ENCODE measurements around the gene TPP1. TPM values are rescaled to one million over a fixed set of nuclear protein-coding genes. Genes with fewer than 3 reads are reported as not detected.

Gene TPP1
- total and polyA plus RNA-seq, 2 of the 13 experiments (the other 11 are each of a cell fraction or from before 2014, with no cell fraction given) = 13.9 to 74.6 TPM

DNA sequence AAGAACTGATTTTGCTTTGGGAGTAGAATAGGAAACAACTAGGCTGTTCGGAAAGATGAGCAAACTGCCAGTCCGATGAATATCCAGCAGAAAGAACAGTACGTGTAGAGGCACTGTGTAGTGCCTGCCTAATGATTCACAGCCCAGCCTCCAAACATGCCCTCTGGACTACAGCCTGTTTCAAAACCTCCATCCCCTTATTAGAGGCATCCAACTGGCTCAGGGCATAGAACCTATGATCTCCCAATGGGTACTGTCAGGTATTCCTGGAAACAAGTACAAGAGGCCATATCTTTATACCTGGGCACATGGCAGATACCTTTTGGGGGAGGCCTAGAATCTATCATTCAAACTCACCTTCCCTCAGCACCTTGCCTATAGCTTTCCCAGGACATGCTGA is 20.7 kb downstream of the TPP1 start (continued):
- TF ChIP-seq, protein P1, sequence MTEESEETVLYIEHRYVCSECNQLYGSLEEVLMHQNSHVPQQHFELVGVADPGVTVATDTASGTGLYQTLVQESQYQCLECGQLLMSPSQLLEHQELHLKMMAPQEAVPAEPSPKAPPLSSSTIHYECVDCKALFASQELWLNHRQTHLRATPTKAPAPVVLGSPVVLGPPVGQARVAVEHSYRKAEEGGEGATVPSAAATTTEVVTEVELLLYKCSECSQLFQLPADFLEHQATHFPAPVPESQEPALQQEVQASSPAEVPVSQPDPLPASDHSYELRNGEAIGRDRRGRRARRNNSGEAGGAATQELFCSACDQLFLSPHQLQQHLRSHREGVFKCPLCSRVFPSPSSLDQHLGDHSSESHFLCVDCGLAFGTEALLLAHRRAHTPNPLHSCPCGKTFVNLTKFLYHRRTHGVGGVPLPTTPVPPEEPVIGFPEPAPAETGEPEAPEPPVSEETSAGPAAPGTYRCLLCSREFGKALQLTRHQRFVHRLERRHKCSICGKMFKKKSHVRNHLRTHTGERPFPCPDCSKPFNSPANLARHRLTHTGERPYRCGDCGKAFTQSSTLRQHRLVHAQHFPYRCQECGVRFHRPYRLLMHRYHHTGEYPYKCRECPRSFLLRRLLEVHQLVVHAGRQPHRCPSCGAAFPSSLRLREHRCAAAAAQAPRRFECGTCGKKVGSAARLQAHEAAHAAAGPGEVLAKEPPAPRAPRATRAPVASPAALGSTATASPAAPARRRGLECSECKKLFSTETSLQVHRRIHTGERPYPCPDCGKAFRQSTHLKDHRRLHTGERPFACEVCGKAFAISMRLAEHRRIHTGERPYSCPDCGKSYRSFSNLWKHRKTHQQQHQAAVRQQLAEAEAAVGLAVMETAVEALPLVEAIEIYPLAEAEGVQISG (CRISPR knock-in tag; IDR thresholded peaks at IDR 0.05) = peak; percentile 80
- TF ChIP-seq ZNF792 (CRISPR knock-in tag; IDR thresholded peaks at IDR 0.05) = 0 out of 2 replicates have a peak, but pooled peaks have one; percentile 24
- TF ChIP-seq, protein P2, sequence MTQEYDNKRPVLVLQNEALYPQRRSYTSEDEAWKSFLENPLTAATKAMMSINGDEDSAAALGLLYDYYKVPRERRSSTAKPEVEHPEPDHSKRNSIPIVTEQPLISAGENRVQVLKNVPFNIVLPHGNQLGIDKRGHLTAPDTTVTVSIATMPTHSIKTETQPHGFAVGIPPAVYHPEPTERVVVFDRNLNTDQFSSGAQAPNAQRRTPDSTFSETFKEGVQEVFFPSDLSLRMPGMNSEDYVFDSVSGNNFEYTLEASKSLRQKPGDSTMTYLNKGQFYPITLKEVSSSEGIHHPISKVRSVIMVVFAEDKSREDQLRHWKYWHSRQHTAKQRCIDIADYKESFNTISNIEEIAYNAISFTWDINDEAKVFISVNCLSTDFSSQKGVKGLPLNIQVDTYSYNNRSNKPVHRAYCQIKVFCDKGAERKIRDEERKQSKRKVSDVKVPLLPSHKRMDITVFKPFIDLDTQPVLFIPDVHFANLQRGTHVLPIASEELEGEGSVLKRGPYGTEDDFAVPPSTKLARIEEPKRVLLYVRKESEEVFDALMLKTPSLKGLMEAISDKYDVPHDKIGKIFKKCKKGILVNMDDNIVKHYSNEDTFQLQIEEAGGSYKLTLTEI (CRISPR knock-in tag; conservative IDR thresholded peaks at IDR 0.05) = no peak
- no peak for TF ChIP-seq ZNF570 (CRISPR knock-in tag; IDR thresholded peaks at IDR 0.05; ENCODE audit: borderline replicate concordance)
- no peak for TF ChIP-seq HMGA1 (CRISPR knock-in tag; conservative IDR thresholded peaks at IDR 0.05)
- TF ChIP-seq ZNF790 (CRISPR knock-in tag; IDR thresholded peaks at IDR 0.05; ENCODE audit: borderline replicate concordance) = no peak
- TF ChIP-seq, protein P3, sequence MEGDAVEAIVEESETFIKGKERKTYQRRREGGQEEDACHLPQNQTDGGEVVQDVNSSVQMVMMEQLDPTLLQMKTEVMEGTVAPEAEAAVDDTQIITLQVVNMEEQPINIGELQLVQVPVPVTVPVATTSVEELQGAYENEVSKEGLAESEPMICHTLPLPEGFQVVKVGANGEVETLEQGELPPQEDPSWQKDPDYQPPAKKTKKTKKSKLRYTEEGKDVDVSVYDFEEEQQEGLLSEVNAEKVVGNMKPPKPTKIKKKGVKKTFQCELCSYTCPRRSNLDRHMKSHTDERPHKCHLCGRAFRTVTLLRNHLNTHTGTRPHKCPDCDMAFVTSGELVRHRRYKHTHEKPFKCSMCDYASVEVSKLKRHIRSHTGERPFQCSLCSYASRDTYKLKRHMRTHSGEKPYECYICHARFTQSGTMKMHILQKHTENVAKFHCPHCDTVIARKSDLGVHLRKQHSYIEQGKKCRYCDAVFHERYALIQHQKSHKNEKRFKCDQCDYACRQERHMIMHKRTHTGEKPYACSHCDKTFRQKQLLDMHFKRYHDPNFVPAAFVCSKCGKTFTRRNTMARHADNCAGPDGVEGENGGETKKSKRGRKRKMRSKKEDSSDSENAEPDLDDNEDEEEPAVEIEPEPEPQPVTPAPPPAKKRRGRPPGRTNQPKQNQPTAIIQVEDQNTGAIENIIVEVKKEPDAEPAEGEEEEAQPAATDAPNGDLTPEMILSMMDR (CRISPR knock-in tag; IDR thresholded peaks at IDR 0.05) = 0 out of 2 replicates have a peak, but pooled peaks have one; percentile 6
- no peak for TF ChIP-seq LCORL (IDR thresholded peaks at IDR 0.05)
- TF ChIP-seq LCORL (CRISPR knock-in tag; IDR thresholded peaks at IDR 0.05) = peak; percentile 31; the same call in 1 of the 2 replicates
- TF ChIP-seq, protein P4, sequence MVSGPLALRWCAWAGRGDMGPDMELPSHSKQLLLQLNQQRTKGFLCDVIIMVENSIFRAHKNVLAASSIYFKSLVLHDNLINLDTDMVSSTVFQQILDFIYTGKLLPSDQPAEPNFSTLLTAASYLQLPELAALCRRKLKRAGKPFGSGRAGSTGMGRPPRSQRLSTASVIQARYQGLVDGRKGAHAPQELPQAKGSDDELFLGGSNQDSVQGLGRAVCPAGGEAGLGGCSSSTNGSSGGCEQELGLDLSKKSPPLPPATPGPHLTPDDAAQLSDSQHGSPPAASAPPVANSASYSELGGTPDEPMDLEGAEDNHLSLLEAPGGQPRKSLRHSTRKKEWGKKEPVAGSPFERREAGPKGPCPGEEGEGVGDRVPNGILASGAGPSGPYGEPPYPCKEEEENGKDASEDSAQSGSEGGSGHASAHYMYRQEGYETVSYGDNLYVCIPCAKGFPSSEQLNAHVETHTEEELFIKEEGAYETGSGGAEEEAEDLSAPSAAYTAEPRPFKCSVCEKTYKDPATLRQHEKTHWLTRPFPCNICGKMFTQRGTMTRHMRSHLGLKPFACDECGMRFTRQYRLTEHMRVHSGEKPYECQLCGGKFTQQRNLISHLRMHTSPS (CRISPR knock-in tag; IDR thresholded peaks at IDR 0.05; ENCODE audit: low read depth) = 0 out of 2 replicates have a peak, but pooled peaks have one; percentile 2
- peak; percentile 17; the same call in 1 of the 2 replicates for TF ChIP-seq SALL1 (CRISPR knock-in tag; IDR thresholded peaks at IDR 0.05)
- peak; percentile 76 for TF ChIP-seq FOSL2 (CRISPR knock-in tag; IDR thresholded peaks at IDR 0.05)
- TF ChIP-seq SSRP1 (CRISPR knock-in tag; IDR thresholded peaks at IDR 0.05) = 0 out of 2 replicates have a peak, but pooled peaks have one; percentile 55
- TF ChIP-seq ZNF430 (CRISPR knock-in tag; IDR thresholded peaks at IDR 0.05) = no peak
- no peak for TF ChIP-seq NFYC (CRISPR knock-in tag; IDR thresholded peaks at IDR 0.05)
- TF ChIP-seq, protein P5, sequence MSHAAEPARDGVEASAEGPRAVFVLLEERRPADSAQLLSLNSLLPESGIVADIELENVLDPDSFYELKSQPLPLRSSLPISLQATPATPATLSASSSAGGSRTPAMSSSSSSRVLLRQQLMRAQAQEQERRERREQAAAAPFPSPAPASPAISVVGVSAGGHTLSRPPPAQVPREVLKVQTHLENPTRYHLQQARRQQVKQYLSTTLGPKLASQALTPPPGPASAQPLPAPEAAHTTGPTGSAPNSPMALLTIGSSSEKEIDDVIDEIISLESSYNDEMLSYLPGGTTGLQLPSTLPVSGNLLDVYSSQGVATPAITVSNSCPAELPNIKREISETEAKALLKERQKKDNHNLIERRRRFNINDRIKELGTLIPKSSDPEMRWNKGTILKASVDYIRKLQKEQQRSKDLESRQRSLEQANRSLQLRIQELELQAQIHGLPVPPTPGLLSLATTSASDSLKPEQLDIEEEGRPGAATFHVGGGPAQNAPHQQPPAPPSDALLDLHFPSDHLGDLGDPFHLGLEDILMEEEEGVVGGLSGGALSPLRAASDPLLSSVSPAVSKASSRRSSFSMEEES (CRISPR knock-in tag; IDR thresholded peaks at IDR 0.05) = no peak
- TF ChIP-seq CAMTA2 (CRISPR knock-in tag; IDR thresholded peaks at IDR 0.05; ENCODE audit: borderline replicate concordance) = no peak
- no peak for TF ChIP-seq ZNF207 (IDR thresholded peaks at IDR 0.05; ENCODE audit: borderline replicate concordance)
- TF ChIP-seq SOX13 (IDR thresholded peaks at IDR 0.05) = no peak
- peak in 1 of 2 experiments; percentile 10; a peak in 1 of 4 replicates for TF ChIP-seq SOX13 (CRISPR knock-in tag; conservative IDR thresholded peaks at IDR 0.05 in 1 of 2, IDR thresholded peaks at IDR 0.05 in 1 of 2)
- TF ChIP-seq, protein P6, sequence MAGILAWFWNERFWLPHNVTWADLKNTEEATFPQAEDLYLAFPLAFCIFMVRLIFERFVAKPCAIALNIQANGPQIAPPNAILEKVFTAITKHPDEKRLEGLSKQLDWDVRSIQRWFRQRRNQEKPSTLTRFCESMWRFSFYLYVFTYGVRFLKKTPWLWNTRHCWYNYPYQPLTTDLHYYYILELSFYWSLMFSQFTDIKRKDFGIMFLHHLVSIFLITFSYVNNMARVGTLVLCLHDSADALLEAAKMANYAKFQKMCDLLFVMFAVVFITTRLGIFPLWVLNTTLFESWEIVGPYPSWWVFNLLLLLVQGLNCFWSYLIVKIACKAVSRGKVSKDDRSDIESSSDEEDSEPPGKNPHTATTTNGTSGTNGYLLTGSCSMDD (CRISPR knock-in tag; IDR thresholded peaks at IDR 0.05) = no peak

All from HepG2 (cell line).